Stimulated activated CD4-positive, alpha-beta T cell treated with anti-CD3 and anti-CD28 coated beads, Interleukin-1b, Interleukin-23, amount 100 ng/mL, for 4 hours (primary cell): ENCODE data around the gene TMEM63B.
"Not testable (repeated sequence)": the region's sequence is repeated elsewhere in the genome, so short reads cannot be mapped to it uniquely, and the experiment has no call there.

ENCODE experiments used
- DNase-seq, 2 donors: peaks; one replicate each; pipeline ENCODE4 v3.0.0-alpha.2; 2020; ENCODE audit warnings: low read depth in 2 of 2

The TMEM63B gene

GRCh38 chr6:44144536-44144935 lies 17.2 kb downstream of the TMEM63B start:
- not testable (repeated sequence) for DNase-seq

GRCh38 chr6:44145839-44146238 lies 18.5 kb downstream of the TMEM63B start:
- no peak for DNase-seq

GRCh38 chr6:44146685-44147084 lies 19.3 kb downstream of the TMEM63B start:
- DNase-seq = no peak

- no peak for DNase-seq
Measured at GRCh38 chr6:44147256-44147655, 19.9 kb downstream of the TMEM63B start.

GRCh38 chr6:44148306-44148705 lies 21.0 kb downstream of the TMEM63B start:
- no peak for DNase-seq

- no peak for DNase-seq
Measured at GRCh38 chr6:44149369-44150012, 22.1 kb downstream of the TMEM63B start.

- no peak for DNase-seq
Measured at GRCh38 chr6:44150317-44150917, 23.1 kb downstream of the TMEM63B start.

GRCh38 chr6:44151348-44152108 lies 24.2 kb downstream of the TMEM63B start:
- peak; percentile 76 to 81 for DNase-seq

GRCh38 chr6:44152109-44152461 lies 24.7 kb downstream of the TMEM63B start:
- DNase-seq = no peak

- DNase-seq = no peak
Measured at GRCh38 chr6:44152533-44152932, 25.2 kb downstream of the TMEM63B start.

GRCh38 chr6:44154067-44154466 lies 26.7 kb downstream of the TMEM63B start:
- DNase-seq = no peak

- DNase-seq = no peak
Measured at GRCh38 chr6:44156494-44157151, 29.3 kb downstream of the TMEM63B start.

GRCh38 chr6:44157152-44157521 lies 29.8 kb downstream of the TMEM63B start:
- no peak for DNase-seq

- DNase-seq = no peak
Measured at GRCh38 chr6:44158770-44159228, 31.4 kb downstream of the TMEM63B start, which contains the start of gene CAPN11. CAPN11 (plus strand) TSS chr6:44158820; CDS start chr6:44158849, 29 bp downstream.

GRCh38 chr6:44161997-44162338 lies 34.6 kb downstream of the TMEM63B start:
- no peak for DNase-seq

- no peak for DNase-seq
Measured at GRCh38 chr6:44162876-44163625, 35.7 kb downstream of the TMEM63B start.

- no peak for DNase-seq
Measured at GRCh38 chr6:44166116-44166515, 38.8 kb downstream of the TMEM63B start.

- DNase-seq = no peak
Measured at GRCh38 chr6:44166591-44167184, 39.3 kb downstream of the TMEM63B start.

GRCh38 chr6:44167567-44167966 lies 40.2 kb downstream of the TMEM63B start:
- no peak for DNase-seq

- no peak for DNase-seq
Measured at GRCh38 chr6:44169154-44169553, 41.8 kb downstream of the TMEM63B start.

- no peak for DNase-seq
Measured at GRCh38 chr6:44169886-44170570, 42.7 kb downstream of the TMEM63B start.
